EH (cell line): Measurements from ENCODE around the gene GPR61.

Source experiments
- DNase-seq: peaks from one replicate; pipeline ENCODE4 v3.0.0-alpha.2; 2015; ENCODE audit warnings: low read depth

The GPR61 gene

DNA sequence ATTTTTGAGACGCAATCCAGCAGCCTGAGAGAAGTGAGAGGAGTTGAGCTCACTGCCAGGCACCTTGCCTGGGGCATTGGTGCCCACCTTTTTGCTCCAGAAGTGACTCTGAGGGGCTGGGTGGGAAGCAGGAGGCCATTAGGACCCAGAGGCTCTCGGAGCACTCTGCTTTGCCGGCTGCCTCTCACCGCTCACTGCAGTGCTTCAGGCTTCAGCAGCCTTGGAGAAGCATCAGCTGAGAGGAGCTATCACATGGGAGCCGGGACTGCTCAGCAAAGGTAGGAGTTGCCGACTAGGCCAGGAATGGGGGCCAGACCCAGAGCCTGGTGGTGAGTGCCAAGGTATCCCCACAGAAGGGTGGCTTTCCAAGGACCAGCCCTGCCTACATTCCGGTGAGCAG is at the start of gene GPR61:
Gene GPR61, plus strand, starts transcription at position 197 of the 400 bp plus-strand sequence. CDS start 3,151 bp downstream, outside the sequence.
- DNase-seq: no peak

DNA sequence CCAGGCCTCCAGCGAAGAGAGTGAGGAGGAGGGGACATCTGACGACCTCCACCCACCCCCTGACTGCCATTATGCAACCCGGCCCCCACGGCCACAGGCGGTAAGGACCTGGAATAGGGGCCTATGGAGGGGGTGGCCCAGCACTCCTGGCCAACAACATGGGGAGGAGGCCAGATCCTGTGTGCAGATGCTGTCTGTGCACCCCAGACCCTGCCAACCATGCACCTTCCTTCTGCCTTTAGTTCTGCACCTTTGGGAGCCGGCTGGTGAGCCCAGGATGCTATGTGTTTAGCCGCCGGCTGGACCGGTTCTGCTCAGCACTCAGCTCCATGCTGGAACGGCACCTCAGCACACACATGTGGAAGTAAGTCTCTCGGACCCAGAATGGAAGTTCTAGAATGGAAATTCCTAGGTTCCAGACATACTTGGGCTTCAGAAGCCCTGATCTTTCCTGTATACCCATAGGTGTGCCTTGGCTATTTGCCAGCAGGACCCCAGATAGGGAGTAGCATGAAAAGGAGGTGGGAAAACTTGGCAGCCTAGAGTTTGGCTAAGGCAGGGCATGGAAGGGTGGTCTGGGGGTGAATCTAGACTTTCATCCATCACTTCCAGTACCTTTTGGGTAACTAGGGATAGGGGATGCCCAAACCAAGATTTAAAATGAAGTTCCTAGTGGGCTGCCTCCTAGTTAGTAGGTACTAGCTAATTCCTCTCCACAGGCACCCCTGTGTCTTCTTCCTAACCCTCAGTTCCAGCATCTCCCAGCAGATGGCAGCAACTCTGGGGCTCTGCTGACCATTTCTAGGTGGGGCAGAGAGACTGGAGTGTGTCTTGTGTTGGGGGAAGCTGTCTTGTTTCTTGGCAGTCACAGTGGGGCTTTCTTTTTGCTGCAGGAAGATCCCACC is 49.4 kb upstream of the GPR61 start:
- DNase-seq: peak; percentile 76

DNA sequence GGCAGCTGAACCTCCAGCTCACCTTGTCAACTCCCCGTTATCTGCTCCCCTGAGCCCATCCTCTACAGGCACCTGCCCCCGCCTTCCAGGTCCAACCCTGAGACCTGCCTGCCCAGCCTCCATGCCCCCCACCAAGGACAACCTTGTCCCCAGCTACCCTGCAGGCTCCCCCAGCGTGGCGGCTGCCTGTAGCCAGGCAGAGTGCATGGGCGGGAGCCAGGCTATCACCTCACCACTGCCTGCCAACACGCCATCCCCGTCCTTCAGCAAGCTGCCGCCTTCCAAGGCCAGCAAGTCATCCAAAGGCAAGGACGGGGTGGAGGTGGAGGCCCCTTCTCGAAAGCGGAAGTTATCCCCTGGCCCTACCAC is 48.8 kb upstream of the GPR61 start:
- no peak for DNase-seq

DNA sequence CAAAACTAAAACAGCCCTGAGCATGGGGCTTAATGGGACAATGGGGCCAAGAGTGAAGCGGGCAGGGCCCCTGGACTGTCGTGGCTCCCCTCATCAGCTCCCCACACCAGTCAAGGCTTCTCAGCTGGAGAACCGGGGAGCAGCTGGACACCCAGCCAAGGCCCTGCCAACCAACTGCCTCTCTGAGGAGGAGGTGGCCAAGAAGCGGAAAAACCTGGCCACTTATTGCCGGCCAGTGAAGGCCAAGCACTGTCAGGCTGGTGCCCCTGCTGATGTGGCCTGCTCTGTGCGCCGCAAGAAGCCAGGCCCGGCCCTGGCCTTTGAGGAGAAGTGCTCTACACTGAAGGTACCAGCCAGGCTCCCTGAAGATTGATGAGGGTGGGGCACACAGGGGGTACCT is 48.3 kb upstream of the GPR61 start:
- DNase-seq: no peak

GRCh38 chr1:109492779-109493178 is 46.9 kb upstream of the GPR61 start:
- DNase-seq: peak; percentile 26

- peak; percentile 36 for DNase-seq
Measured at GRCh38 chr1:109493227-109493626, 46.4 kb upstream of the GPR61 start.

DNA sequence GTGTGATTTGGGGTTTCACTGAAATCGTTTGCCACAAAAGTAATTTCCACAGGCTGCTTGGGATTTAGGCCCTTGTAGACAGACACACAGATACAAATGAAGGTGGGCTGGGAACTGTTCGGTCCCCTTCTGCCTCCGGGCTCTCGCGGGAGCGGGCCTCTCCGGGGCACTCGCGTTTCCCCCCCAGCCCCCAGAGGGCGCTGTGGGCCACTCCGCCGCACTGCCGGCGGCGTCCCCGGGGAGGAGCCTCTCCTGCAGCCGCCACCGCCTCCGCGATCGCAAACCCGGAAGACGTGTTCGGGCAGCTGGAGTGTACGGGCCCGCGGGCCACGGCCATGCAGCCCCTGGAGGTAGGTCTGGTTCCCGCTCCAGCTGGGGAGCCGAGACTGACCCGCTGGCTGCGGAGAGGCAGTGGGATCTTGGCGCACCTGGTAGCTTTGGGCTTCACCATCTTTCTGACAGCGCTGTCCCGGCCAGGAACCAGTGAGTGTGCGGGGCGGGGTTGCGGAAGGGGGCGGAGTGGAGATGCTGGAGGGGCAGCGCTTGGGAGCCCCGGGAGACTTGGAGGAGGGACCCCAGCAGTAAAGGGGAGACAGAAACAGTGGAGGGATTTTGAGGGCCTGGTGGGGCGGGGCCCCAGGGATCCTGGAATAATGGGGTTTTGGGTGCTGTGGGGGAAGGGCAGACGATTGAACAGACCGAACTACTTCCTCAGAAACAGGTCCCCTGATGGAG is 45.7 kb upstream of the GPR61 start, which contains the start of gene CYB561D1:
Gene CYB561D1, plus strand, starts transcription at position 290 of the 735 bp plus-strand sequence. Its CDS starts 46 bp downstream, at position 336.
- peak; percentile 85 for DNase-seq

DNA sequence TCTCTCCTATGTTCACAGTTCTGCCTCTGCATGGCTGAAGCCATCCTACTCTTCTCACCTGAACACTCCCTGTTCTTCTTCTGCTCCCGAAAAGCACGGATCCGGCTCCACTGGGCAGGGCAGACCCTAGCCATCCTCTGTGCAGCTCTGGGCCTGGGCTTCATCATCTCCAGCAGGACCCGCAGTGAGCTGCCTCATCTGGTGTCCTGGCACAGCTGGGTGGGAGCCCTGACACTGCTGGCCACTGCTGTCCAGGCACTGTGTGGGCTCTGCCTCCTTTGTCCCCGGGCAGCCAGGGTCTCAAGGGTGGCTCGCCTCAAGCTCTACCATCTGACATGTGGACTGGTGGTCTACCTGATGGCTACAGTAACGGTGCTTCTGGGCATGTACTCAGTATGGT is 43.9 kb upstream of the GPR61 start:
- no peak for DNase-seq

DNA sequence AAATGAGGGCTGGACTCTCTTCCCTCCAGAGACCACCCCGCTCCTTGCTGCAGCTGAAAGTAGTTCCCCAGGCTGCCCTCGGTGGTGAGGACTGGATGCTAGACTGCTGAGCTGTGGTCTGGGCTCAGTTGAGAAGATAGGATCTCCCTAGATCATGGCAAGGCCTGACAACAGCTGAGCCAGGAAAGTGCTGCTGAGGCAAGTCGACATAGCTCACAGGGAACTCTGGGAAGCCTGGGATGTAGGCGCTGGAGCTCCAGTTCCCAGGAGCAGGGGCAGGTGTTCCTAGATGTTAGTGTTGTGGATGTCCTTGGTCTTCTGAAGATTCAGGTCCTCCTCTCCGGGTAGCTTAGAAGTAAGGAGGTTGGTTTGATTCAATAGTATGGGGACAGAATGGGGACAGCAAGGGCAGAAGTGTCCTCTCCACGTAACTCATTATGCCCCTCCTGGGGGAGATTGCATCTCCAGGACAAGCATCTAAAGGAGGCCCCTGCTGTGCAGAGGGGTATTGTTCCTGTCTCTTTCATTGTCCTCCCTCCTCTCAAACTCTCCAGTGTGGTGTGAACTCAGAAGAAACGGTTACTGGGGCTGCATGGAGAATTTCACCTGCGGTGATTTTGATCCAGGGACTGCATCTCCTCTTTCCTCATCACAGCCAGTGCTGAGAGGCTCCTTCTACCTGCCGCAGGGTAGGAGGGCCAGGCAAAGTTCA is 42.1 kb upstream of the GPR61 start:
- no peak for DNase-seq

DNA sequence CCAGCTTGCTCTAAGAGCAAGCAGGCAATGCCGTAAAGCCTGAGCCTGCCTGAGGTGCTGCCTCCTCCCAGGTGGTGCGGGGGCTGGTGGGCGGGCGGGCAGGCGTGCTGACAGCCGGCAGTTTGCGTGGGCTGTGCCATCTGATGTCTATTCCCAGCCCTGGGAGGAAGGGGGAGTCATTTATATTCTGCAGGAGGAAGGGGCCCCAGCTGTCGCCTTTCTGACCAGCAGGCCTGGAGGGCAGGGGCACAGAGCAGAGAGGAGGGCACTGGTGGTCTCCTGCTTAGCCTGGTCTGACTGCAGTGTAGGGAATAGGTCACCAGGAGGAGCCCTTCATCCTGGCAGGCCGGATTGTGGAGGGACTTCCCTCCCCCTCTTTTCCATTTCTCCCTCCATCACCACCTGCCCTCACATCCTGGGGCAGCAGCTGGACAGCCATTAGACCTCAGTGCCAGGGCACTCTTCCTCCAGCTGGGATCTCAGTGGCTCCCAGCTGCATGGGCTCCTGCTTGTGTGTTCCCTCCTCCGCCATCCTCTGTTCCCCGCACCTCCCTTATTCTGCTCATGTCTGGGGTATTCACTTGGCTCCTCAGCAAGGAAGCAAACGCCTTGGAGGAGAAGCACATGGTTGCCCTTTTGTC is 41.4 kb upstream of the GPR61 start:
- DNase-seq: peak; percentile 62

DNA sequence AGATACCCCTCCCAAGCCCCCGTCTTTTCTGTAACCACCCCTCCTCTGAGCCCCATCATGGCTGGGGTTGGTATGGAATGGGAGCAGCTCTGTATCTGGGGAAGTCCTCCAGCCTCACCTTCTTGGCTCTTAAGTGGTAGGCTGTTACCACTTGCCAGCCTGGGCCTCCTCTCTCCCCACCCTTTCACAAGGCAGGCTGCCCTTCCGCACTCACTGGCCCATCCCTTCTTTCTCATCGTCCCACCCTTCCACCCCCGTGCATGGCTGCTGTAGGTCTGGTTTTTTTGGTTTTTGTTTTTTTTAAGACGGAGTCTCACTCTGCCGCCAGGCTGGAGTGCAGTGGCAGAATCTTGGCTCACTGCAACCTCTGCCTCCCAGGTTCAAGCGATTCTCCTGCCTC is 40.6 kb upstream of the GPR61 start:
- DNase-seq: no peak

DNA sequence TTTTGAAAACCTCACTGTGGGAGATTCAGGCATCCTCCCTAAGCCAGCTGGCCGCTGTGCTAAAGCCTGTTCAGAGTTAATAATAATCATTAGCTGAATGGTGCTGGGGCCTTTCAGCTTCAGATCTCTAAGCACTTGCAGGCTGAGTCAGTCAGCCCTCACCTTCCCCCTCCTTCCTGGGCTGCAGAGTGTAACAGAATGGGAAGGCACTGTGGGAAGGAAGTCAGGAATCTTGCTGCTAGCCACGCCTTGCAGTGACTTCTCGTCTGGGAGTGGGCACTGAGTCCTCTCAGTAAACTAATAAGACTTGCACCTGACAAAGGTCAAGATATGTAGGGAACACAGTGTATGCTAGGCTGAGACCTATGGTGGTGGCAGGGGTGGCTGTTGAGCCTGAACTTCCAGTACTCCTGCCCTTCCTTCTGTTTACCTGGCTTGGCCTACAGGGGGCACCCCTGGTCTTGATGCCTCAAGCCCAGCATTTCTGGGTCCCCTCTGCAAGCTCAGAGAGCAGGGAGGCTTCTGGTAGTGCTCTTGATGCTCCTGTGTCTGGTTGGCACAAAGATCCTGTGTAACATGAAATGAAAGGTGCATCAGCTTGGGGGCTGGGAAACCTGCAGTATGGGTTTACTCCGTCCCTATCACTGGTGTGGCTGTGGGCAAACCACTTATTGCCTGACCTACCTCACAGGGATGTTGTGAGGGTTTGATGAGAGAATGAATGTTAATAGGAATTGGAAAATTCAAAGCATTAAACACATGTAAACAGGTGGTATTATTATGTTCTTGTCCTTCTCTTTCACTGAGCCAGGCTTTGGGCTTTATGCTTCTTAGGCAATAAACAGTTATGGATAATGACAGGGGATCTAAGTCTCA is 39.8 kb upstream of the GPR61 start:
- DNase-seq: peak; percentile 88

DNA sequence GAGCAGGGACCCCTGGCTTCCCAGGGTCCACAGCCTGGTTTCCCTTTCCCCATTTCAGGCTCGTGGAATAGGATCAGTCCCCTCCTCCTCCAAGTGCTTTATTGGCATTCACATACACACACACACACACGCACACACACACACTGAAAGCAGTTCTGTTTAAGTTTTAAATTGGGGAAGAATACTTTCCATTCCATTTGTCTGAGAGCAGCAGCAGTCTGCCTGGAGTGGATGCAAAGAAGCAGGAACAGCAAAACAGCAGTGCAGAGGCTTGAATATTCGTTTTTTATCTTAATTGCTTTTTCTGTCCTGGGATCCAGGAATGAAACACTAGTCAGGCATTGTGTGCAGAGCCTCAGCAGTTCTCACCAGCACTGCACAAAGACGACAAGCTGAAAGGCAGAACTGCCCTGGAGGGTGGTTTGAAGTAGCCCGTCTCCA is 38.7 kb upstream of the GPR61 start:
- peak; percentile 92 for DNase-seq

GRCh38 chr1:109501644-109502363 is 37.9 kb upstream of the GPR61 start:
- no peak for DNase-seq

DNA sequence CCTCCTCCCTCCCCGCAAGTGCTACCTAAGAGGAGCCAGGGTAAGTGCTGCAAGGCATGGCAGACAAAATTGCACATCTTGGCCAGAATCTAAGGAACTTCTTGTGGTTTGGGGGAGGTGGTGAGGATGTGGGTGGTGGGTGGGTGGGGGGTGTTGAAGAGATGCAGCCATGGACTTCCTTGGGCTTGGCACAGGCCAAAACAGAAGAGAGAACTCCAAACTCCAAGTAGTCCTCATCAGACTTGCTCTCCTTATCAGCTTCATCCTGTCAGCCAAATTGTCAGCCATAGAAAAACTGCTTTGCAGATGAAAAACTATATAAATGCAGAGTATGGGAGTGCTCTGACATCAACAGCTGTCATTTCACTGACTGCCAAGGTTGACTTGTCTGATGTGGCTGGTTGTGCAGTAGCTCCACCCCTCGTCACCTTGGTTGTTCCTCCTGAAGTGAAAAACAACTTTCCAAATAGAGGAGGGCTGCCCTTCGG is 37.3 kb upstream of the GPR61 start:
- DNase-seq: no peak

DNA sequence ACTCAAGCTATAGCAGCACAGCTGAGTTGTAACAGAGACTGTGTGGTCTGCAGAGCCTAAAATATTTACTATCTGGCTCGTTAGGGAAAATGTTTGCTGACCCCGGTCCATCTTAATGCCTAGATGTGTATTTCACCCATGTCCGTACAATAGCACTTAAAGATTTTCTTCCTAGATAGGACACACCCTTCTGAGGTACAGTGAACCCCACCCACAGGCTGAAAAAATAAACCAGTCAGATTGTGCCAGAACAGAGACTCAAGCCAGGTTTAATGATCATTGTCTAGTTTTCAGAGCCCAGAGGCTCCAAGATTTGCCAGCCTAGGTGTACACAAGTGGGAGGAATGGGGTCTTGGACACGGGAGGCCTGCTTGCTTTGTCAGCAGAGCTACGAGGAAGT is 35.7 kb upstream of the GPR61 start:
- DNase-seq: no peak

DNA sequence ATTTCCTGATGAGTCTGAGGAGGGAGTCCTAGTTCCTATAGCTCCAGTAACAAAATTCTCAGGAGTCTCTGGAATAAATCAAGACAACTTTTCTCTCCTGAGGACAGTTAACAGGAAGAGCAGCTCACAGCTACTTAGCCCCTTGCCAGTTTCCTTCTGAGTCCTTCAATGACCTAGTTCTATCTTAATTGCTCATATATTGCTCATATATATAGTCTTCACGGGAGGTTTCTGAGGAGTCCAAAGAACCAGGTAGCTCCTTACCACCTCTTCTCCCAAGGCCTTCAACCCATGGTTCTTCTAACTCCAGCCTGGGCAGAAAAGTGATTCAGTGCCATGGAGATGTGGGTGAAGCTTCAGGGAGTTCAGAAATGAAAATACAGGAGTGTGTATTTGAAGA is 34.7 kb upstream of the GPR61 start:
- no peak for DNase-seq

DNA sequence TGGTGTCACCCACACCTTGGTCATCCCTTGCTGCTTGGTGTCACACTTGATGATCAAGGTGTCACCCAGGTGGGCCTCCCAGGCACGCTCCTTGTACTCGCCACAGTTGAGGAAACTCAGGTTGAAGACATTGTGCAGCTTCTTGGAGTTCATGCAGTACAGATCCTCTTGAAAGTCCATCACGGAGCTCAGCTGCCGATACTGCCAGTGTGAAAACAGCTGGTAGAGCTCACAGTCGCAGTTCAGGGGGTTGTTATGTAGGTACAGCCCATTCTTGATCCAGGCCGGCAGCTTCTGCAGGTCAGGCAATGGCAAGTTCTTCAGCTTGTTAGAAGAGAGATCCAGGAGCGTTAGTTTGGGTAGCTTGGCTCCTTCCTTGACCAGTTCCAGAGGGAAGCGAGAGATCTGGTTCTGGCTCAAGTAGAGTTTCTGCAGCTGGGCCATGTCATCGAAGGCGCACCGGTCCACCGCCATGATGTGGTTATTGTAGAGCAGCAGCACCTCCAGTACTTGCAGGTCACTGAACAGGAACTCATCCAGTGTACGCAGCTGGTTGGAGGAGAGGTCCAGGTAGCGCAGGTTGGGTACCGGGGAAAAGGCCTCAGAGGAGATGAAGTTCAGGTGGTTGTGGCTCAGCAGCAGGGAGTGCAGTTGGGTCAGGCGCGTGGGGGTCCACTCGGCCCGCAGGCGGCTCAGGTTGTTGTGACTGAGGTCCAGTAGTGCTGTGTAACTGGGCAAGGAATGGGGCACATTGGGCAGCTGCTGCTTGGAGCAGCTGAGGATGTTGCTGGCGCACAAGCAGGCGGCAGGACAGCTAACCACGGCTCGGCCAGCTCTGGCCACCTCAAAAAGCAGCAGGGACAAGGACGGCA is 31.4 kb upstream of the GPR61 start:
- DNase-seq: no peak

- no peak for DNase-seq
Measured at GRCh38 chr1:109508873-109509175, 30.8 kb upstream of the GPR61 start.
